Heart left ventricle (tissue), 13 donors: ENCODE measurements around the gene UGGT2.

Experiments used
- POLR2A ChIP-seq, 2 donors: fragments of 450-650 bp; IDR thresholded peaks; one replicate each; pipeline ENCODE4 v1.6.1; 2017; ENCODE audit warnings: antibody characterized with exemption in 2 of 2, mild to moderate bottlenecking in 2 of 2, moderate library complexity in 2 of 2
- TF ChIP-seq, protein P1 (sequence below), 12 donors: fragments of 200-600 bp; sonication (generic) in 4 of 12; IDR thresholded peaks; one replicate each; pipeline versions ENCODE4 v1.5.0 to v1.8.0; 2018 to 2022; ENCODE audit warnings: antibody characterized with exemption in 12 of 12, mild to moderate bottlenecking in 5 of 12
- donor health status: ischemic (EF 13 %, LVEDD 7.1; RV severe dilation, severe dysfunction).
- donor health status: DM: no; HTN: yes; CAD: no.
- donor health status: DM: no; HTN: no; CAD: no.
- donor health status: ischemic (EF 25% LVEDD 6.9; RV normal size, moderate dysfunction).
- donor health status: ischemic (EF 25% LVEDD 5.7; RV mildly dilated, moderate dysfunction).
- donor health status: ischemic (EF 35%, LVEDD 5.7; RV mildly dilated, moderate dysfunction).
- donor health status: nonischemic (EF 11% LVEDD 7.7; RV severe dilation, severe dysfunction).
- donor health status: DM: yes; HTN: yes; CAD: no.
- donor health status: PGD.
- donor health status: ischemic (EF 29% LVEDD 5.4; RV normal size, mild dysfunction).
- donor health status: nonischemic (EF 23%, LVEDD 6.1; RV moderate dilation, normal function).

DNA sequence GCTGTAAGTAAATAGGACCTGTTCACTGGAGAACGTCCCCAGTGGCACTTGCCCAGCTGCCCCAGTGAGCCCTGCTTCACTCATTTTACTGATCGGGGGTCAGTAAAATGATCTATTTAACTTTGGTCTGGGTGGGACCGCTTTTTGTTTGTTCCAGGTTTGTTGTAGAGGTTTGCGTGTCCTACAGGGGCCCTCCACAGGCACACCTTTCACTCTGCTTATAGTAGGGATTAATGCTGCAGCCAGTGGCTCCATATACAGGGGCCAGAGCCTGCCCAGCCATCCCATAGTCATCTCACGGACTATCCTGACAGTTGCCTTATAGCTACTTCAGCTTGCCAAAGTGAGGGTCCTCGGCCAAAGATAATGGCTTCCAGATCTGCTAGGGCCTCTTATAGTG lies 272.2 kb downstream of the UGGT2 start:
- TF ChIP-seq, protein P1, sequence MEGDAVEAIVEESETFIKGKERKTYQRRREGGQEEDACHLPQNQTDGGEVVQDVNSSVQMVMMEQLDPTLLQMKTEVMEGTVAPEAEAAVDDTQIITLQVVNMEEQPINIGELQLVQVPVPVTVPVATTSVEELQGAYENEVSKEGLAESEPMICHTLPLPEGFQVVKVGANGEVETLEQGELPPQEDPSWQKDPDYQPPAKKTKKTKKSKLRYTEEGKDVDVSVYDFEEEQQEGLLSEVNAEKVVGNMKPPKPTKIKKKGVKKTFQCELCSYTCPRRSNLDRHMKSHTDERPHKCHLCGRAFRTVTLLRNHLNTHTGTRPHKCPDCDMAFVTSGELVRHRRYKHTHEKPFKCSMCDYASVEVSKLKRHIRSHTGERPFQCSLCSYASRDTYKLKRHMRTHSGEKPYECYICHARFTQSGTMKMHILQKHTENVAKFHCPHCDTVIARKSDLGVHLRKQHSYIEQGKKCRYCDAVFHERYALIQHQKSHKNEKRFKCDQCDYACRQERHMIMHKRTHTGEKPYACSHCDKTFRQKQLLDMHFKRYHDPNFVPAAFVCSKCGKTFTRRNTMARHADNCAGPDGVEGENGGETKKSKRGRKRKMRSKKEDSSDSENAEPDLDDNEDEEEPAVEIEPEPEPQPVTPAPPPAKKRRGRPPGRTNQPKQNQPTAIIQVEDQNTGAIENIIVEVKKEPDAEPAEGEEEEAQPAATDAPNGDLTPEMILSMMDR (IDR thresholded peaks at IDR 0.05), result no peak
- no peak for TF ChIP-seq POLR2A (IDR thresholded peaks at IDR 0.05)
